NCI-H524 treated with DMSO at 0.1 percent for 48 hours (cell line): Measurements from ENCODE around the gene TLCD3B.

ENCODE experiments used
- DNase-seq: peaks from one replicate; lab custom pipeline; 2025; lab: John Stamatoyannopoulos, UW

The TLCD3B gene

DNA sequence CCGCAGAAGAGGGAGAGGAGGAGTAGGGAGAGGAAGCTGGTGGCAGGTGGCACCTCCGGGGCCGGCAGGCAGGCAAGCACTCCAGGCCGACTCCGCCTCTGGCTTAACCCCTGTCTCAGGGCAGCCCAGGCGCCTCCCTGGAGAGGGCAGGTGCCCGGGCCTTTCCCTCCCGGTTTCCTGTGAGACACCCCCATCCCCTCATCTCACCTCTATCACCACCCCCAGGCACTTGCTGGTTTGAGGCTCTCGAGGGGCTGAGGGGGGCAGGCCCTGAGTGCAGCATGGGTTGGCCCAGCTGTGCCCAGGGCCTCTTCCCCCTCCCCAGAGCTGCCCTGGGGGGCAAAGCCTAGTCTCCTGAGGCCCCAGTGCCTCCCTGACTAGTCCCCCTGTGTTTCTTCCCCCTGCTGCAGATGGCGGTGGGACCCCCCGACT is 26.2 kb downstream of the TLCD3B start:
- DNase-seq, result no peak

GRCh38 chr16:30004424-30004776 is 26.7 kb downstream of the TLCD3B start:
- peak; percentile 59 for DNase-seq

GRCh38 chr16:30003670-30004423 is 27.2 kb downstream of the TLCD3B start:
- DNase-seq, result no peak

DNA sequence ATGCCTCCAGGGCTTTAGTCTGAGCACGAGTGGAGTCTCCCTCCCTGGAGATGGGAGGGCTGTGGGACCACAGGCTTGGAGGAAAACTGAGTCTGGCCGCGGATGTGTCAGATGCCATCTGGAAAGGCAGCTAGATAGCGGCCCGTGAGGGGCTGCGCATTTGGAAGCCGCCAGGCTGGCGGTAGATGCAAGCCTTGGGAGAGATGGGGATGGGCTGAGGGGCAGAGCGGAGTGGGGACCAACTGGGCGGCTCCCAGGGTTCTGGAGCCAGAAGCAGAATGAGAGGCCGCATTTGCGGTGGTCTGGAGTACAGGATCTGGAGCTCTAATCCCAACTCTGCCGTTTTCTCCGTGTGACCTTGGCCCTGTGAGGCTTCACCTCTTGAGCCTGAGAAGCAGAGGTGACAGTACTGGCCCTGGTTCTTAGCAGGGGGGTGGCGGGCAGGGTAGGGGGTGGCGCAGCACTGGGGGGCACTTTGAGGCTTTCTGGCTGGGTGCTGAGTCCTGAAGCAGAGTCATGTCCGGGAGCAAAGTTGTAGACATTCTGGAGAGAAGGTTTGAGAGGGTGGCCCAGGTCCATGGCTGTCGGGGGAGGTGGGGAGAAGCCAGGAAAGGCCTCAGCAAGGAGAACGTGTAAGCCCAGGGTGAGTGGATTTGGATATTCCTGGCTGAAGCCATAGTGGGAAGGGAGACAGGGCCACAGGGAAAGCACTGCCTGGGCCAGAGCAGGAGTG is 28.3 kb downstream of the TLCD3B start:
- no peak for DNase-seq

DNA sequence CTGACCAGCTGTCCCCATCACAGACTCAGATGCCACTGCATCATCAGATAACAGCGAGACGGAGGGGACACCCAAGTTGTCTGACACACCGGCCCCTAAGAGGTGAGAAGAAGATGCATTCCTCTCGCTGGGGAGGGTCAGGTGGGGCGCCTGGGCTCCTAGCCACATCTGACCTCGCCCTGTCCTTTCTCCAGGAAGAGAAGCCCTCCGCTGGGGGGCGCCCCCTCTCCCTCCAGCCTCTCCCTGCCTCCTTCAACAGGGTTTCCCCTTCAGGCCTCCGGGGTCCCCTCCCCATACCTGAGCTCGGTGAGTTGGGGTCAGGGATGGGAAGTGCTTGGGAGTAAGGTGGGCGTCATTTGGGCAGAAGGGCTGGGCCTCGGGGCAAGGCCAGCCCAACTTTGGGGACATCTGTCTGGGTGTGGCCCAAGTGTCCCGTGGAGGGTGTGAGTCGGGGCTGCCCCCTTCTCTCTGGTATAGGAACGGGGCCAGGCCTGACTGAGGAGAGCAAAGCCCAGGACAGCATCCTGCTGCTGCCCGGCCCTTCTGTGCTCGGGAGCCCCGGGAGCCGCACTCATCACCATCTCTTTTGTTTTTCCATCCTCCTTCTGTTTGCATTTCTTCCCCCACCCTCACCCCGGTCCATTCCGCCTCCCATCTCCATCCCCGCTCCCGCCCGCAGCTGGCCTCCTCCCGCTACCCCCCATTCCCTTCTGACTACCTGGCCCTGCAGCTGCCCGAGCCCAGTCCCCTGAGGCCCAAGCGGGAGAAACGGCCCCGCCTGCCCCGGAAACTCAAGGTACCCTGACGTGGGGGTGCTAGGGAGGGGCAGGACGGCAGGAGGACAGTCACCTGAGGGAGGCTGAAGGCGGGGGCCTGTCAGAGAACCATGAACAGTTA is 30.1 kb downstream of the TLCD3B start:
- no peak for DNase-seq

GRCh38 chr16:29999605-30000004 is 31.5 kb downstream of the TLCD3B start:
- no peak for DNase-seq

DNA sequence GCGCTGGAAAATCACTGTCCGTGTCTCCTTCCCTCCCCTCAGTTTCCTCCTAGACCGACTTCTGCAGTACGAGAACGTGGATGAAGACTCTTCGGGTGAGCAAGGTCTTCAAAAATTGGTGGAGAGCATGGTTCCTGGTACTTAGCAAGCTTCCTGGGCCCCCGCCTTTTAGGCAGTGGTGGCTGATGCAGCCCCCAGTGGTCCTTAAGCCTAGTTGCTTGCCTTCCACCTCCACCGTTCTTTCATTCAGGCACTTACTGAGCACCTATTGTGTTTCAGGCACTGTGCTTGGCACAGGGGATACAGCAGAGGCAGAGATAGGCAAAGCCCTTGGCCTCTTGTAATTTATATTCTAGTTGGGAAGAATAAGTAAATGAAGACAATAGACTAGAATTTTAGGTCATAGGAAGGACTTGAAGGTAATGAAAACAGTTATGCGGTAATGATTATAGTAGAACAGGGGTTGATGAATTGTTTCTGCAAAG is 34.3 kb downstream of the TLCD3B start:
- DNase-seq, result no peak

GRCh38 chr16:29995911-29996765 is 34.9 kb downstream of the TLCD3B start, which contains the start of gene INO80E:
Gene INO80E (plus strand): TSS chr16:29996241. CDS start chr16:29996311, 70 bp downstream.
- peak; percentile 77 for DNase-seq

GRCh38 chr16:29995324-29995910 is 35.7 kb downstream of the TLCD3B start, which contains the start of gene HIRIP3:
Gene HIRIP3 (minus strand): TSS chr16:29995617. CDS start chr16:29995605, 12 bp downstream.
- peak; percentile 51 for DNase-seq

- DNase-seq, result no peak
Measured at GRCh38 chr16:29994600-29995323, 36.3 kb downstream of the TLCD3B start.

GRCh38 chr16:29993903-29994599 is 37.0 kb downstream of the TLCD3B start:
- DNase-seq, result no peak

DNA sequence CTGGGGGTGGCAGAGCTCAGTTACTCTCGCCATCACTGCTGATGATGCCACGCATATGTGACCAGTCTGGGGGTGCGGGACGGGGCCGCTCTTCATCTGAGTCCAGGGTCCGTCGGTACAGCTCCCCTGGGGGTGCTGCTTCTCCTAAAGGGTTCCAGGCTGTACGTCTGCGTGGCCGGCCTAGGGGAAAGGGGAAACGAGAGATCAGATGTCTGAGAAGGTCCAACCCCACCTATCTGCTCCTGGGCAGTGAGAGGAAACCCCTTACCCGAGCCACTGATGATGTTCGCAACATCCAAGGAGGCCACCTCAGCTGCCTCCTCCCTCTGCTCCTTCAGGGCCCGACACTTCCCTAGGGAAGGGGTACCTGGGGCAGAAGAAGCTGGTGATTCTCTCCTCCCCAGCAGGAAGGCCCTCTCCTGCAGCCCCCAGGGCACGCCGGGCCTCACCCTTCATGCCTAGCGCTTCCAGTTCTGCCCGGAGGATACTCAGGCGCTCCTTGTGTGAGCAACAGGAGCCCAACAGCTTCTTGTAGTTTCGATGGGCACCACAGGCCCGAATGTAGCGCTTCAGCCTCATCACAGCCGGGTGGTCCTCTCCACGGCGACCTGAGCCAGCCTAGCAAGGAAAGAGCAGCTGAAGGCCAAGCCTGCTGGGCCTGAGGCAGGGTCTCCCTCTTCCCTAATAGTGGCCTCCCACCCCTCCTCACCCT is 37.7 kb downstream of the TLCD3B start:
- DNase-seq, result no peak

- no peak for DNase-seq
Measured at GRCh38 chr16:29992344-29992967, 38.6 kb downstream of the TLCD3B start.

GRCh38 chr16:29991571-29991904 is 39.5 kb downstream of the TLCD3B start:
- DNase-seq, result no peak

- DNase-seq, result no peak
Measured at GRCh38 chr16:29990883-29991570, 40.0 kb downstream of the TLCD3B start.

DNA sequence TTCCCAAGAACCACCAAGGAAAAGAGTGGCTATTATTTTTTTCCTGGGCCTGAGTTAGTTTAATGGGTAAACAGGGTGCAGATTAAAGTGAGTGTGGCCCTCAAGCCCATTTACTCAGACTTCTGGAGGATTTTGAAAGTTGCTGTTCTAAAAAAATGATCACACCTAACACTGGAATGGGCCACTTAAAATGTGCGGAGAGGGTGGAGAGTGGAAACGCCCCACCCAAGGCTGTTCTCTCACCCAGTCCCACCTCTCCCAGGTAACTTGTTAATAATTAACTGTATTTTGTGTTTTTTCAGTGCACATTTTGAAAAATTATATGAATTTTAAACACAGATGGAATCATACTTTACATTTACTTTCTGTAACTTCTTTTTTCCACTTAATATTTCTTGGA is 41.0 kb downstream of the TLCD3B start:
- no peak for DNase-seq

DNA sequence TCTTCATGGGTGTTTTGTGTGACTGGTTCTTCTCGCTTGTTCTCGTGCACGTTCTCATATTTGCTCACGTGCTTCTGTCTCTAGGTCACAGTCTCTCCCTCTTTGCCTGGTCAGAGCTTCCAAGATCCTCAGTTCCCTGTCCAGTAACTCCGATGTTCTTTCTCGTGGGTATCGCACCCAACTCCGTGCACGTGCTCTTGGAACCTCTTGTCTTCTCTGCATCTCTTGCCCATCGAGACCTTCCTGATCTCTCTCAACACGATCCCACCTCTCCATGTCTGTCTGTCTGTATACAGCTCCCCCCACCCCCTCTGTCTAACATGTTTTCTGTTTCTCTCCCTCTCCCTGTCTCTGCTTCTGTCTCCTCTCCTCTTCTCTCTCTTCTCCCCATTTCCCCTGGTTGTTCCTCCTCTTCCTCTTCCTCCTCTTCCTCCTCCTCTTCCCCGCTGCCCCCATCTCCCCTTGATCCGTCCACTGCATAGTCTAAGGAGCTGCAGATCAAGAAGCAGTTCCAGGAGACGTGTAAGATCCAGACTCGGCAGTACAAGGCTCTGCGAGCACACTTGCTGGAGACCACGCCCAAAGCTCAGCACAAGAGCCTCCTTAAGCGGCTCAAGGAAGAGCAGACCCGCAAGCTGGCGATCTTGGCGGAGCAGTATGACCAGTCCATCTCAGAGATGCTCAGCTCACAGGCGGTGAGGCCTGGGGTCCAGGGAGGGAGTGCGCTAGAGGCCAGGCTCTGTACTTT is 41.8 kb downstream of the TLCD3B start:
- no peak for DNase-seq
